HG02763 (cell line): ENCODE results near the gene FAM13C.
"Not testable (repeated sequence)": the region's sequence is repeated elsewhere in the genome, so short reads cannot be mapped to it uniquely, and the experiment has no call there.

Source experiments
- ATAC-seq: cut with Tn5 transposase; IDR thresholded peaks from one replicate; pipeline ENCODE4 v1.9.1; 2021; ENCODE audit warnings: mild to moderate bottlenecking, moderate library complexity; ENCODE audit not compliant: unreplicated experiment

The FAM13C gene

GRCh38 chr10:59362144-59362958, at the start of gene FAM13C:
Gene FAM13C, minus strand, starts transcription at chr10:59362549. Its CDS starts 89 bp downstream, at chr10:59362460.
- ATAC-seq: no peak

GRCh38 chr10:59405235-59405634, 42.9 kb upstream of the FAM13C start:
- no peak for ATAC-seq

- no peak for ATAC-seq
Observed at GRCh38 chr10:59400214-59400613, 37.9 kb upstream of the FAM13C start.

GRCh38 chr10:59399329-59399728, 37.0 kb upstream of the FAM13C start:
- not testable (repeated sequence) for ATAC-seq

DNA sequence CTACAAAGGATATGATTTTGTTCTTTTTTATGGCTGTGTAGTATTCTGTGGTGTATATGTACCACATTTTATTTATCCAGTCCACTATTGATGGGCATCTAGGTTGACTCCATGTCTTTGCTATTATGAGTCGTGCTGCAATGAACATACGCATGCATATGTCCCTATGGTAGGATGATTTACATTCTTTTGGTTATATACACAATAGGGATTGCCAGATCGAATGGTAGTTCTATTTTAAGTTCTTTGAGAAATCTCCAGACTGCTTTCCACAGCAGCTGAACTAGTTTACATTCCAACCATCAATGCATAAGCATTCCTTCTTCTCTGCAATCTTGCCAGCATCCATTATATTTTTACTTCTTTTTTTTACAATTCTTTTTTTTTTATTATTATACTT, 35.6 kb upstream of the FAM13C start:
- no peak for ATAC-seq

DNA sequence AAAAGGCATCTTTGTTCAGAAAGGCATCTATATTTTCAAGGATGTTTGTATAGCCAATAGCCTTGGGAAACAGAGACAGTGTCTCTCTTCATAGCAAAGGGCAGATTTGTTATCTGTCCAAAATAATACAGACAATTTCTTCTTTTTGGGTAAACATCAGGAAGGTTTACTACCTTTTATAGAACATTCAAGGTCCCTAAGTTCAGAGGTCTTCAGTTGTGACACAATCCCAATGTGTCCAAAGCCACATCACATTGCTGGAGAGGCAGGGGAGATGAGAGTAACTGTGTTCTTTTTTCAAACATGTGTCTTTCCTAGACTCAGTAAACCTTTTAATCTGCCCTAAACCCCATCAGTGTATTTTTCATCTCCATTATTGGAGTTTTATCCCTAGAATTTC, 33.6 kb upstream of the FAM13C start:
- no peak for ATAC-seq

DNA sequence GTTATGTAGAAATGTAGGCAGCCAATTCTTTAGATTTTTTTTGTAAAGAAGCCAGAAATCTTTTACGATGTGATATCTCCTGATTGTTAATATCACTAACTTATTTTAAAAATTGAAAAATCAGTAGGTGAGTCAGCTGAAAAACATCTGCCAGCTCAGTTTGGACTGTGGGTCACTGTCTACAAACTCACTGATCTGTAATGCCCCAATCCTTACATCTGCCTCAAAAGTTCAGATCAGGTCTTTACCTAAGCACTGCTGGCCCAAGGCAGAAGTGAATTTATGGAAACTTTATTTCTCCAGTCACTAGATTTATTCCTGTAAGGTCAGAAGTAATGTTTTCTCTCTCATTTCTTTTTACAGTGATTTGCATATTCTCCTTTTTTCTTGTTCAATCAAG, 31.0 kb upstream of the FAM13C start:
- ATAC-seq: no peak

DNA sequence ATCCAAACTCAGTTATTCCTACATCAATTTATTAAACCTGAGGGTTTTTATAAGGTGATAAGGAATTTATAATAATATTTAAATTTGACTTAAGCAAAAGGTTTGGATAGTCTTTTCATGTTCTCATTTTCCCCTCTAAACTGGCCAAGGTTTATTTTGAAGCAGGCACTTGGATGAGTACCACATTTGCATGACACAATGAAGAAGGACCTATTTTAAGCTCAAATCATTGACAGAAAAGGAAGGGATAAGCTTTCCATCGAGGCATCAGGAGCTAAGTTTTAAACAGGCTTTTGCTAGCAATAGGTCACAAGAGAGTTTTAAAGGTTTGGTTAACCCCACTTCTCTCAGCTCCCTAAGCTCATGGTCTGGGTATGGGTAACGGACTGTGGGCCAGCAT, 28.7 kb upstream of the FAM13C start:
- ATAC-seq: no peak

DNA sequence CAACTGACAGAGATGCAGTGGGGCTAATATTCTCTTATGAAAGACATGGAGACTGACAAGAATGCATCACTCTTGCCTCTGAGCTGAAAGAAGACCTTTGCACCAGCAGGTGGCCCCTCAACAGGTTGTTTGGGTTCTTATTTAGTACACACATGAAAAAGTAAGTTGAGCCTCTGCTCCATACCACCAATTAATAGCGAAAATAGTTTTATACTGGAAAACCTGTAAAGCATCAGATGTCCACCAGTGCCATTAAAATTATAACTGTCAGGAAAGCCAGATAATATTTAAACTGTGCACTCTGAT, 26.3 kb upstream of the FAM13C start:
- ATAC-seq: no peak

DNA sequence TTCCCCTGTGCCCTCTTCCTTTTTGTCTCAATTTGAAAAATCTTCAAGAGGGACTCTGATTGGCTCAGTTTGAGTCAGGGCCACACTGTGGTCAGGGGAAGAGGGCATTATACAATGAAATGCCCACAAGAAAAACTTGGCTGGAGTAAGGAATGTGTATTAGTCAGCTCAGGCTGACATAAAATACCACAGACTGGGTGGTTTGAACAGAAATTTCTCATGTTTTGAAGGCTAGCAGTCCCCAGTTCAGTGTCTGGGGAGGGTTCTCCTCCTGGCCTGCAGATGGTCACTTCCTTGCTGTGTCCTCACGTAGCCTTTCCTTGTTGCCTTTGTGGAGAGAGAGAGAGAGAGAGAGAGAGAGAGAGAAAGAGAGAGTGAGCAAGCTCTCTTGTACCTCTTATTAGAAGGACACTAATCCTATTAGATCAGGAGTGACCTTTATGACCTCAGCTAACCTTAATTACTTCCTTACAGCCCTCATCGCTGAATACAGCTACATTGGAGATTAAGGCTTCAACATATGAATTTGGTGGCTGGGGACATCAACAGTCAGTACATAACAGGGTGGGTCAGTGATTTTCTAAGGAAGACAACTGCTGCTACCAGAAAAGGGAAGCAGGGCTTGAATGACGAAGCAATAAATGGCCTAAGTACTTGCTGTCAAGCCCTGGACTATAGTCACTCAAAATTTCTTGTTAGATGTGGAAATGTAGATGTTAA, 25.8 kb upstream of the FAM13C start:
- no peak for ATAC-seq

GRCh38 chr10:59384761-59385160, 22.4 kb upstream of the FAM13C start:
- ATAC-seq: no peak

- no peak for ATAC-seq
Observed at GRCh38 chr10:59383908-59384307, 21.6 kb upstream of the FAM13C start.

- ATAC-seq: no peak
Observed at GRCh38 chr10:59383436-59383835, 21.1 kb upstream of the FAM13C start.

DNA sequence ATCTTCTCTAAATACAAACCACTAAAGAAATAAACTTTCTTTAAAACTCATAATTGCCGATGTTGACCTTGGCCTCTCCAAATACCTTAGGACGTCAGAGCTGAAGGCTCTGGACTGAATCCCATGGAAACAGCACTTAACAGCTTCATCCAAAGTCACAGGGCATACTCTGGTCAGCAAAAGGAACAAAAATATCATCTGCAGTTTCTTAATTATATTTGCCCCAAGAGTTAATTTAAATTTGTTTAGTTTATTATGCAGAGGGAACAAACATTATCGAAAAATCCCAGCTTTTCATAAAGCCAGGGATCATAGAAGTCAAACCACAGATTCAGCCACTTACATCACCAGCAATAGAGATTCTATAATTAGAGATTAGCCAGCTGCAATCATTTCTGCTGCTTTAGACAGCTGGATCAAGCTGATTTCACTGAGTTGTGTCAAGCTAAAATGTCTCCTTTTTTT, 20.5 kb upstream of the FAM13C start:
- ATAC-seq: no peak

- no peak for ATAC-seq
Observed at GRCh38 chr10:59381687-59382086, 19.3 kb upstream of the FAM13C start.

DNA sequence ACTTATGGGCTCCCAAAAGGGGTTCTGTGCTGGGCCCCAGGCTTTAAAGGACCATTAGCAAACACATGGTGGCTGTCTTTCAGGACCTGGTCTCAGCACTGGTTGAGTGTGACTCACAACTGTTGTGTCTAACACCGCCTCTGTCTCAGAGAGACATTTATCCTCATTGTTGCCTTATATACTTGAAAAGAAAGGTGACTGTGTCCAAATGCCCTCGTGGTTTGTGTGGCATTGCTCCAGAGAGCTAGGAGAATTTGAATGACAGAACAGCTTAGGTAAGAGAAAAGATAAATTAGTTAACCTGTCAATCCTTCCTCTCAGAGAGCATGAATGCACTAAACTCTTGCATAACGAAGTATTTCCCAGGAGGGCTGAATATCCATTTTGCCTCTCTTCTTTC, 14.5 kb upstream of the FAM13C start:
- ATAC-seq: no peak

DNA sequence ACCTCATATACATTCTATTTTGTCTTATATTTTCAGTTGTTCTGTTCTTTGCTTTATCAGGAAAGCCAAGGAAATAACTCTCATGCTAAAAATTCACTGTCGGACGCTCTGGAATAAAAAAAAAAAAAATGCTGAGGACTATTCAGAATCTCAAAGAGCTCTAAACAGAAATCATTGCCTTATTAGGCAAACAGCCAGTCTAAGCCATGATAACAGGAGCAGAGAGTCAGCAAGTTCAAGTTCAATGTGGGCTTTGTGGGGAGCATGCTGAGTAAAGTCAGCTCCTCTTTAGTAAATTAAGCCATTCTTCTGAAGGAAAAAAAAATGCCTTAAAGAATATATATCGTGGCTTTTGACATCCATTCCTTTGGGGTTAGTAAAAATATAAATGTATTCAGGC, 13.6 kb upstream of the FAM13C start:
- ATAC-seq: no peak

GRCh38 chr10:59374916-59375315, 12.6 kb upstream of the FAM13C start:
- no peak for ATAC-seq

- no peak for ATAC-seq
Observed at GRCh38 chr10:59373071-59373470, 10.7 kb upstream of the FAM13C start.

- no peak for ATAC-seq
Observed at GRCh38 chr10:59372543-59372942, 10.2 kb upstream of the FAM13C start.

DNA sequence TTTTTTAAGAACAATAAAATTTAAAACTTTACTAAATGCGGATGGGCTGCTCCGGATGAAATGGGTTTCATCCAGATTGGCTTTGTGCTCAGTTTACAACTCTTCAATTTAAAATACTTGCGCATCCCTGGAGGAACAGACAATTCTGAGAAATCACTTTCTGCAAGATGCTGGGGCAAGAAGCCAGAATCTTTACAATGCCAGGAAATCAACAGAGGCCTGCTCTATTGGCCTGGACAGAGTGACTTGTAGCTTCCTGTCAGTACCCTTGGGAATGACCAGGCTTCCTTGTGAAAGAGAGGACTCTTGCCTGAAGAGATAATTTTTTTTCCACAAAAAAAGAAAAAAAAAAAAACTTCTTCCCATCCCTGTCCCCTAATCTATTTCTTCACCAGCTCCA, 3.9 kb upstream of the FAM13C start:
- ATAC-seq: no peak

DNA sequence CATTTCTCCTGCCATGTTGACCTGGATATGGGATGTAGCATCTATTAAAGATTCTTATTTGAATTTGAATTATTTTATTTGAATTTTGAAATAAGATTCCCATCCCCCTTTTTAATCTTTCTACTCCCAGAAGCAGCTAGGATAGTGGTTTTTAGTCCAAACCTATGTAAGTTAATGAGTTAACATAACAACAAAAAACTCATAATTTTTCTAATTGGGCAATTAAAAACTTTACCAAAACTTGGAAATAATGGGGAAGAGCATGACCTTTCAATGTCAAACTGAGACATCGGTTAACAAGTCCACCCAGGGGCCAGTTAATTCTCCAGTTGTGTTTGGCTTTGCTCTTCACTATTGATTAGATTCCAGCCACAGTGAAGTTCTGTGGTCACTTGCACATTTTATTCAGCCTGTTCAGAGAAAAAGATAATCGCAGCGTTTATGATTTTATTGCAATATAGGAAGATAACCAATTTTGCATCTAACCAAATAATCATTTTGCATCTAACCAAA, 1.2 kb upstream of the FAM13C start:
- ATAC-seq: no peak
